HEK293 (cell line): ENCODE data around the gene FRMD5.
A peak's percentile ranks its signal among the peaks of the same experiment; 100 is the strongest.

Experiments
- BCL11B ChIP-seq: fragments of 450-650 bp; formaldehyde crosslinking; IDR thresholded peaks from 2 replicates; pipeline ENCODE4 v1.5.1; 2016; ENCODE audit warnings: low read depth, missing biosample characterization, missing genetic modification characterization
- GLIS2 ChIP-seq: fragments of 450-650 bp; formaldehyde crosslinking; IDR thresholded peaks from 2 replicates; pipeline ENCODE4 v1.5.1; 2016; ENCODE audit warnings: missing biosample characterization, missing genetic modification characterization
- OSR2 ChIP-seq: fragments of 450-650 bp; formaldehyde crosslinking; IDR thresholded peaks from 2 replicates; pipeline ENCODE4 v1.5.1; 2016; ENCODE audit warnings: missing biosample characterization, missing genetic modification characterization
- REPIN1 ChIP-seq: fragments of 450-650 bp; formaldehyde crosslinking; IDR thresholded peaks from 2 replicates; pipeline ENCODE4 v1.5.1; 2017; ENCODE audit warnings: missing biosample characterization, missing genetic modification characterization, low read depth
- SALL2 ChIP-seq: fragments of 450-650 bp; formaldehyde crosslinking; IDR thresholded peaks from 2 replicates; pipeline ENCODE4 v1.5.0; 2017; ENCODE audit warnings: missing biosample characterization, mild to moderate bottlenecking, missing genetic modification characterization, borderline replicate concordance
- YY1 ChIP-seq: fragments of 450-650 bp; formaldehyde crosslinking; IDR thresholded peaks from 2 replicates; pipeline ENCODE4 v1.5.1; 2018; ENCODE audit warnings: missing biosample characterization, missing genetic modification characterization
- ZBTB17 ChIP-seq: fragments of 450-650 bp; formaldehyde crosslinking; IDR thresholded peaks from 2 replicates; pipeline ENCODE4 v1.5.1; 2016; ENCODE audit warnings: missing biosample characterization, missing genetic modification characterization
- ZEB2 ChIP-seq: fragments of 450-650 bp; formaldehyde crosslinking; IDR thresholded peaks from 2 replicates; pipeline ENCODE4 v1.5.1; 2016; ENCODE audit warnings: missing biosample characterization, missing genetic modification characterization
- ZNF114 ChIP-seq: fragments of 450-650 bp; formaldehyde crosslinking; IDR thresholded peaks from 2 replicates; pipeline ENCODE4 v1.5.0; 2017; ENCODE audit warnings: missing biosample characterization, missing genetic modification characterization
- ZNF169 ChIP-seq: fragments of 450-650 bp; formaldehyde crosslinking; IDR thresholded peaks from 2 replicates; pipeline ENCODE4 v1.5.1; 2016; ENCODE audit warnings: missing biosample characterization, missing genetic modification characterization
- ZNF174 ChIP-seq: fragments of 450-650 bp; formaldehyde crosslinking; IDR thresholded peaks from 2 replicates; pipeline ENCODE4 v1.5.0; 2017; ENCODE audit warnings: missing biosample characterization, mild to moderate bottlenecking, missing genetic modification characterization
- ZNF2 ChIP-seq: fragments of 450-650 bp; formaldehyde crosslinking; IDR thresholded peaks from 2 replicates; pipeline ENCODE4 v1.5.1; 2016; ENCODE audit warnings: missing biosample characterization, missing genetic modification characterization
- ZNF292 ChIP-seq: fragments of 450-650 bp; formaldehyde crosslinking; IDR thresholded peaks from 2 replicates; pipeline ENCODE4 v1.5.1; 2016; ENCODE audit warnings: low read depth, missing biosample characterization, missing genetic modification characterization, borderline replicate concordance
- ZNF311 ChIP-seq: fragments of 450-650 bp; formaldehyde crosslinking; IDR thresholded peaks from 2 replicates; pipeline ENCODE4 v1.5.1; 2017; ENCODE audit warnings: missing biosample characterization, missing genetic modification characterization, borderline replicate concordance
- ZNF324 ChIP-seq: fragments of 450-650 bp; formaldehyde crosslinking; IDR thresholded peaks from 2 replicates; pipeline ENCODE4 v1.5.1; 2016; ENCODE audit warnings: missing biosample characterization, missing genetic modification characterization
- ZNF335 ChIP-seq: fragments of 450-650 bp; formaldehyde crosslinking; conservative IDR thresholded peaks from 2 replicates; pipeline ENCODE4 v1.5.1; 2016; ENCODE audit warnings: missing biosample characterization, missing genetic modification characterization
- ZNF341 ChIP-seq: fragments of 450-650 bp; formaldehyde crosslinking; IDR thresholded peaks from 2 replicates; pipeline ENCODE4; 2016; ENCODE audit warnings: low read depth, missing biosample characterization, missing genetic modification characterization
- ZNF416 ChIP-seq: fragments of 450-650 bp; formaldehyde crosslinking; IDR thresholded peaks from 2 replicates; pipeline ENCODE4 v1.5.1; 2016; ENCODE audit warnings: missing biosample characterization, missing genetic modification characterization
- ZNF529 ChIP-seq: fragments of 450-650 bp; formaldehyde crosslinking; IDR thresholded peaks from 2 replicates; pipeline ENCODE4 v1.5.1; 2017; ENCODE audit warnings: missing genetic modification characterization, missing biosample characterization; ENCODE audit not compliant: insufficient replicate concordance
- ZNF548 ChIP-seq: fragments of 450-650 bp; formaldehyde crosslinking; IDR thresholded peaks from 2 replicates; pipeline ENCODE4 v1.5.1; 2016; ENCODE audit warnings: missing biosample characterization, missing genetic modification characterization
- ZNF660 ChIP-seq: fragments of 450-650 bp; IDR thresholded peaks from 2 replicates; pipeline ENCODE4 v1.5.1; 2018; ENCODE audit warnings: missing biosample characterization, mild to moderate bottlenecking, missing genetic modification characterization
- ZNF677 ChIP-seq: fragments of 450-650 bp; IDR thresholded peaks from 2 replicates; pipeline ENCODE4 v1.5.0; 2018; ENCODE audit warnings: missing biosample characterization, mild to moderate bottlenecking, missing genetic modification characterization, moderate library complexity
- ZNF768 ChIP-seq: fragments of 450-650 bp; formaldehyde crosslinking; IDR thresholded peaks from 2 replicates; pipeline ENCODE4 v1.5.1; 2018; ENCODE audit warnings: missing biosample characterization, mild to moderate bottlenecking, missing genetic modification characterization
- TF ChIP-seq, protein P1 (sequence below): fragments of 450-650 bp; formaldehyde crosslinking; IDR thresholded peaks from 2 replicates; pipeline ENCODE4 v1.5.1; 2017; ENCODE audit warnings: missing biosample characterization, missing genetic modification characterization
- TF ChIP-seq, protein P2 (sequence below): fragments of 450-650 bp; formaldehyde crosslinking; IDR thresholded peaks from 2 replicates; pipeline ENCODE4 v1.5.1; 2016; ENCODE audit warnings: missing biosample characterization, missing genetic modification characterization
- TF ChIP-seq, protein P3 (sequence below): fragments of 450-650 bp; formaldehyde crosslinking; IDR thresholded peaks from 2 replicates; pipeline ENCODE4 v1.5.1; 2016; ENCODE audit warnings: missing biosample characterization, missing genetic modification characterization
- TF ChIP-seq, protein P4 (sequence below): fragments of 450-650 bp; formaldehyde crosslinking; IDR thresholded peaks from 2 replicates; pipeline ENCODE4 v1.5.1; 2016; ENCODE audit warnings: missing biosample characterization, missing genetic modification characterization, borderline replicate concordance
- TF ChIP-seq, protein P5 (sequence below): fragments of 450-650 bp; formaldehyde crosslinking; IDR thresholded peaks from 2 replicates; pipeline ENCODE4 v1.5.1; 2017; ENCODE audit warnings: missing biosample characterization, missing genetic modification characterization

Gene FRMD5

DNA sequence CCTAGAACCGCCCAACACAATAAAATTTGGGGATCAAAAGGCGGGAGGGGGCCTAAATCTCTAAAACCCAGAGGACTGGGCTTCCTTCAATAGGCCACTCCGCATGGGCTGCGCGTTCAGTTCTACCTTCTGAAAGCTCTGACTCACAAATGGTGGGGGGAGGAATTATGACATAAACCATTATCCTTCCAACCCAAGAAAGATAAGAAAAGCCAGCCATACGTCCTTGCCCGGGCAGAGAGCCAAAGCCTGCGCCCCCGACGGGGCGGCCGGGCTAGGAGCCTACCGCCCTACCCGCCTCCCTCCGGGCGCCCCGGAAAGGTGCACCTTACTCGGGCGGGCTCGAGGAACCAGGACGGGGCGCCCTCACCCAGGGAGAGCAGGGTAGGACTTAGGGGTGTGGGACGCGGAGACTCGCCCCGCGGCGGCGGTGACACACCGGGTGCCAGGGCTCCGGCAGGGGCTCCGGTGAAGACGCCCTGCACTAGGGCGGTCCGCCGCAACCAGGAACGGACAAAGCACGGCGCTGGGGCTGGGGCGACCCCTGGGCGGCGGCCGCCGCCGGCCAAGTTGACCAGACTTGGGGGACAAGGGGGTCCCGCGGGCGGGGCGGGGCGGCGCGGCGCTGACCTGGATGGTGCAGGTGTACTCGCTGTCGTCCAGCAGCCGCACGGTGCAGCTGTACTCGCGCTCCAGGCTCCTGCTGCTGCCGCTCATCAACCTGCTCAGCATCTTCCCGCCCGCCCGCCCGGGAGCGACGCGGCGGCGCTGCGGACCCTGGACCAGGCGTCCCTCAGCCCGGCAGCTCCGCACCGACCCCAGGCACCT is 534 bp downstream of the FRMD5 start (continued):
- TF ChIP-seq, protein P1, sequence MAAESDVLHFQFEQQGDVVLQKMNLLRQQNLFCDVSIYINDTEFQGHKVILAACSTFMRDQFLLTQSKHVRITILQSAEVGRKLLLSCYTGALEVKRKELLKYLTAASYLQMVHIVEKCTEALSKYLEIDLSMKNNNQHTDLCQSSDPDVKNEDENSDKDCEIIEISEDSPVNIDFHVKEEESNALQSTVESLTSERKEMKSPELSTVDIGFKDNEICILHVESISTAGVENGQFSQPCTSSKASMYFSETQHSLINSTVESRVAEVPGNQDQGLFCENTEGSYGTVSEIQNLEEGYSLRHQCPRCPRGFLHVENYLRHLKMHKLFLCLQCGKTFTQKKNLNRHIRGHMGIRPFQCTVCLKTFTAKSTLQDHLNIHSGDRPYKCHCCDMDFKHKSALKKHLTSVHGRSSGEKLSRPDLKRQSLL = peak; percentile 52; the same call in 1 of the 2 replicates
- TF ChIP-seq ZBTB17 (tag by site-specific recombination) (no peak), ZNF341 (tag by site-specific recombination) (peak; percentile 71), YY1 (no peak), ZNF548 (tag by site-specific recombination) (no peak), ZNF114 (no peak), ZNF324 (tag by site-specific recombination) (peak; percentile 63; the same call in 1 of the 2 replicates), ZNF311 (tag by site-specific recombination) (no peak), ZNF677 (tag by site-specific recombination) (no peak), ZNF335 (tag by site-specific recombination) (peak; percentile 36; the same call in 1 of the 2 replicates), ZNF660 (no peak; the same call in 1 of the 2 replicates), ZNF292 (tag by site-specific recombination) (no peak), GLIS2 (tag by site-specific recombination) (peak; percentile 54; the same call in 1 of the 2 replicates), BCL11B (tag by site-specific recombination) (no peak; the same call in 1 of the 2 replicates), REPIN1 (tag by site-specific recombination) (no peak), ZEB2 (peak; percentile 97), OSR2 (tag by site-specific recombination) (no peak), ZNF529 (no peak), ZNF174 (no peak), SALL2 (tag by site-specific recombination) (no peak), ZNF169 (no peak), ZNF416 (tag by site-specific recombination) (no peak), ZNF2 (tag by site-specific recombination) (0 out of 2 replicates have a peak, but pooled peaks have one; percentile 35), ZNF768 (no peak)
- TF ChIP-seq, protein P2, sequence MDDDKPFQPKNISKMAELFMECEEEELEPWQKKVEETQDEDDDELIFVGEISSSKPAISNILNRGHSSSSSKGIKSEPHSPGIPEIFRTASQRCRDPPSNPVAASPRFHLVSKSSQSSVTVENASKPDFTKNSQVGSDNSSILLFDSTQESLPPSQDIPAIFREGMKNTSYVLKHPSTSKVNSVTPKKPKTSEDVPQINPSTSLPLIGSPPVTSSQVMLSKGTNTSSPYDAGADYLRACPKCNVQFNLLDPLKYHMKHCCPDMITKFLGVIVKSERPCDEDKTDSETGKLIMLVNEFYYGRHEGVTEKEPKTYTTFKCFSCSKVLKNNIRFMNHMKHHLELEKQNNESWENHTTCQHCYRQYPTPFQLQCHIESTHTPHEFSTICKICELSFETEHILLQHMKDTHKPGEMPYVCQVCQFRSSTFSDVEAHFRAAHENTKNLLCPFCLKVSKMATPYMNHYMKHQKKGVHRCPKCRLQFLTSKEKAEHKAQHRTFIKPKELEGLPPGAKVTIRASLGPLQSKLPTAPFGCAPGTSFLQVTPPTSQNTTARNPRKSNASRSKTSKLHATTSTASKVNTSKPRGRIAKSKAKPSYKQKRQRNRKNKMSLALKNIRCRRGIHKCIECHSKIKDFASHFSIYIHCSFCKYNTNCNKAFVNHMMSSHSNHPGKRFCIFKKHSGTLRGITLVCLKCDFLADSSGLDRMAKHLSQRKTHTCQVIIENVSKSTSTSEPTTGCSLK (tag by site-specific recombination) = no peak
- TF ChIP-seq, protein P3, sequence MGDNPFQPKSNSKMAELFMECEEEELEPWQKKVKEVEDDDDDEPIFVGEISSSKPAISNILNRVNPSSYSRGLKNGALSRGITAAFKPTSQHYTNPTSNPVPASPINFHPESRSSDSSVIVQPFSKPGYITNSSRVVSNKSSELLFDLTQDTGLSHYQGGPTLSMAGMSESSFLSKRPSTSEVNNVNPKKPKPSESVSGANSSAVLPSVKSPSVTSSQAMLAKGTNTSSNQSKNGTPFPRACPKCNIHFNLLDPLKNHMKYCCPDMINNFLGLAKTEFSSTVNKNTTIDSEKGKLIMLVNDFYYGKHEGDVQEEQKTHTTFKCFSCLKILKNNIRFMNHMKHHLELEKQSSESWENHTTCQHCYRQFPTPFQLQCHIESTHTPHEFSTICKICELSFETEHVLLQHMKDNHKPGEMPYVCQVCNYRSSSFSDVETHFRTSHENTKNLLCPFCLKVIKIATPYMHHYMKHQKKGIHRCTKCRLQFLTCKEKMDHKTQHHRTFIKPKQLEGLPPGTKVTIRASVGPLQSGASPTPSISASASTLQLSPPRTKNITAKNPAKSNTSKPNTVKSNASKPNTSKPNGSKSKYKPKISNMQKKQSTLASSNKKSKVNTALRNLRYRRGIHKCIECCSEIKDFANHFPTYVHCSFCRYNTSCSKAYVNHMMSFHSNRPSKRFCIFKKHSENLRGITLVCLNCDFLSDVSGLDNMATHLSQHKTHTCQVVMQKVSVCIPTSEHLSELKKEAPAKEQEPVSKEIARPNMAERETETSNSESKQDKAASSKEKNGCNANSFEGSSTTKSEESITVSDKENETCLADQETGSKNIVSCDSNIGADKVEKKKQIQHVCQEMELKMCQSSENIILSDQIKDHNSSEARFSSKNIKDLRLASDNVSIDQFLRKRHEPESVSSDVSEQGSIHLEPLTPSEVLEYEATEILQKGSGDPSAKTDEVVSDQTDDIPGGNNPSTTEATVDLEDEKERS = 0 out of 2 replicates have a peak, but pooled peaks have one; percentile 7
- TF ChIP-seq, protein P4, sequence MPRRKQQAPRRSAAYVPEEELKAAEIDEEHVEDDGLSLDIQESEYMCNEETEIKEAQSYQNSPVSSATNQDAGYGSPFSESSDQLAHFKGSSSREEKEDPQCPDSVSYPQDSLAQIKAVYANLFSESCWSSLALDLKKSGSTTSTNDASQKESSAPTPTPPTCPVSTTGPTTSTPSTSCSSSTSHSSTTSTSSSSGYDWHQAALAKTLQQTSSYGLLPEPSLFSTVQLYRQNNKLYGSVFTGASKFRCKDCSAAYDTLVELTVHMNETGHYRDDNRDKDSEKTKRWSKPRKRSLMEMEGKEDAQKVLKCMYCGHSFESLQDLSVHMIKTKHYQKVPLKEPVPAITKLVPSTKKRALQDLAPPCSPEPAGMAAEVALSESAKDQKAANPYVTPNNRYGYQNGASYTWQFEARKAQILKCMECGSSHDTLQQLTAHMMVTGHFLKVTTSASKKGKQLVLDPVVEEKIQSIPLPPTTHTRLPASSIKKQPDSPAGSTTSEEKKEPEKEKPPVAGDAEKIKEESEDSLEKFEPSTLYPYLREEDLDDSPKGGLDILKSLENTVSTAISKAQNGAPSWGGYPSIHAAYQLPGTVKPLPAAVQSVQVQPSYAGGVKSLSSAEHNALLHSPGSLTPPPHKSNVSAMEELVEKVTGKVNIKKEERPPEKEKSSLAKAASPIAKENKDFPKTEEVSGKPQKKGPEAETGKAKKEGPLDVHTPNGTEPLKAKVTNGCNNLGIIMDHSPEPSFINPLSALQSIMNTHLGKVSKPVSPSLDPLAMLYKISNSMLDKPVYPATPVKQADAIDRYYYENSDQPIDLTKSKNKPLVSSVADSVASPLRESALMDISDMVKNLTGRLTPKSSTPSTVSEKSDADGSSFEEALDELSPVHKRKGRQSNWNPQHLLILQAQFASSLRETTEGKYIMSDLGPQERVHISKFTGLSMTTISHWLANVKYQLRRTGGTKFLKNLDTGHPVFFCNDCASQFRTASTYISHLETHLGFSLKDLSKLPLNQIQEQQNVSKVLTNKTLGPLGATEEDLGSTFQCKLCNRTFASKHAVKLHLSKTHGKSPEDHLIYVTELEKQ = no peak
- TF ChIP-seq, protein P5, sequence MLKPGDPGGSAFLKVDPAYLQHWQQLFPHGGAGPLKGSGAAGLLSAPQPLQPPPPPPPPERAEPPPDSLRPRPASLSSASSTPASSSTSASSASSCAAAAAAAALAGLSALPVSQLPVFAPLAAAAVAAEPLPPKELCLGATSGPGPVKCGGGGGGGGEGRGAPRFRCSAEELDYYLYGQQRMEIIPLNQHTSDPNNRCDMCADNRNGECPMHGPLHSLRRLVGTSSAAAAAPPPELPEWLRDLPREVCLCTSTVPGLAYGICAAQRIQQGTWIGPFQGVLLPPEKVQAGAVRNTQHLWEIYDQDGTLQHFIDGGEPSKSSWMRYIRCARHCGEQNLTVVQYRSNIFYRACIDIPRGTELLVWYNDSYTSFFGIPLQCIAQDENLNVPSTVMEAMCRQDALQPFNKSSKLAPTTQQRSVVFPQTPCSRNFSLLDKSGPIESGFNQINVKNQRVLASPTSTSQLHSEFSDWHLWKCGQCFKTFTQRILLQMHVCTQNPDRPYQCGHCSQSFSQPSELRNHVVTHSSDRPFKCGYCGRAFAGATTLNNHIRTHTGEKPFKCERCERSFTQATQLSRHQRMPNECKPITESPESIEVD (tag by site-specific recombination) = peak; percentile 47; the same call in 1 of the 2 replicates
